ENCODE results near the gene XPO6. TPM values are rescaled to one million over a fixed set of nuclear protein-coding genes. Genes with fewer than 3 reads are reported as not detected.
A peak's percentile ranks its signal among the peaks of the same experiment; 100 is the strongest.

The XPO6 gene
- total and polyA plus RNA-seq, 4 donors, result 28.0 to 103 (median 86.8) TPM

- Histone ChIP-seq H3K36me3 (ENCODE audit: control insufficient read depth in 1 of 2, insufficient read depth in 2 of 2, low read length in 1 of 2) (peaks cover 8 to 40% of the 10 kb centered on the region in 2 donors), H3K27ac (ENCODE audit: low read depth in 1 of 2, low read length in 2 of 2) (no peak overlapping the region), H3K27me3 (ENCODE audit: control insufficient read depth in 1 of 2, insufficient read depth in 2 of 2, low read length in 1 of 2) (no peaks in the 10 kb centered on the region), H3K4me3 (ENCODE audit: low read length in 2 of 2) (no peak overlapping the region), H3K9me3 (ENCODE audit: control insufficient read depth, low read length) (no peaks in the 10 kb centered on the region), H3K4me1 (ENCODE audit: control insufficient read depth in 1 of 2, insufficient read depth in 2 of 2, low read length in 2 of 2) (no peaks in the 10 kb centered on the region)
- no peak for ATAC-seq (ENCODE audit: low FRiP score)
- intact Hi-C loops (cut with DNase I), result no loop called here
- 94 to 96% methylated on average over 16 of the region's 16 CpGs for WGBS, 2 donors
- peak in 1 of 2 donors; percentile 34 for DNase-seq
Observed at GRCh38 chr16:28104404-28104803, 107.4 kb downstream of the XPO6 start.

DNA sequence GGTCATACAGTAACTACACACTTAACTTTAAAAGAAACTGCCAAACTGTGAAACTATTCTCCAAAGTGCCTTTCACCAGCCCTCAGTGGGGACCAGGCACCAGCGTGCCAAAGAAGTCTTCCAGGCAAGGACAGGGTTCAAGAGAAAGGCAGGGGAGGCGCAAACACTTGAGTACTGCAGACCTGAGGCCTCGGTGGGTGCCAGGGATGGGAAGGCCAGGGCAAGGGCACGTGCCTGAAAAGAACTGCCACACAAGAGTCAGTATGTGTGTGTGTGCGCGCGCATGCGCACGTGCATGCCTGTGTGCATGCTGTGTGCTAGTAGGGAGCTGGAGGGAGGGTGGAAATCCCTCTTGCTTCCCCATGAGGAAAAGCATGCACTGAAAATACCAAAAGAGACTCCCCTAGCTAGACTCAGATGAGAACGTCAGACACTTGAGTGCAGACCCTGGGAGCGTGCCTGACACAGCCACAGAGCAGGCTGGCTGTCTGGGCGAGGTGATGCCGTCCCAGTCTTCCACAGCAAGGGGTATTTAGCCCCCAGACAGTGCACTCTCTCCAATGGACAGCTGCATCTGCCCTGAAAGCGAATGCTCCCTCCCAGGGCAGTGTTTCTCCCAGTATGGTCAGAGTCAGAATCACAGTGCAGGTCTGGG lies 108.1 kb downstream of the XPO6 start:
- Histone ChIP-seq H3K4me1 (ENCODE audit: control insufficient read depth in 1 of 2, insufficient read depth in 2 of 2, low read length in 2 of 2) (no peaks in the 10 kb centered on the region), H3K4me3 (ENCODE audit: low read length in 2 of 2) (no peak overlapping the region), H3K27ac (ENCODE audit: low read depth in 1 of 2, low read length in 2 of 2) (no peak overlapping the region), H3K9me3 (ENCODE audit: control insufficient read depth, low read length) (no peaks in the 10 kb centered on the region), H3K36me3 (ENCODE audit: control insufficient read depth in 1 of 2, insufficient read depth in 2 of 2, low read length in 1 of 2) (peaks cover 8 to 37% of the 10 kb centered on the region in 2 donors), H3K27me3 (ENCODE audit: control insufficient read depth in 1 of 2, insufficient read depth in 2 of 2, low read length in 1 of 2) (no peaks in the 10 kb centered on the region)
- 93 to 95% methylated on average over 14 of the region's 14 CpGs for WGBS, 2 donors
- DNase-seq (peak in 1 of 2 donors; percentile 21), ATAC-seq (ENCODE audit: low FRiP score) (no peak)
- intact Hi-C loops (cut with DNase I), result no loop called here

GRCh38 chr16:28101533-28101890 lies 110.3 kb downstream of the XPO6 start:
- intact Hi-C loops (cut with DNase I), result no loop called here
- WGBS, 2 donors, result 94 to 97% methylated on average over 6 of the region's 6 CpGs
- no peaks in the 10 kb centered on the region for H3K27me3 ChIP-seq (ENCODE audit: control insufficient read depth in 1 of 2, insufficient read depth in 2 of 2, low read length in 1 of 2)
- H3K9me3 ChIP-seq (ENCODE audit: control insufficient read depth, low read length), result no peaks in the 10 kb centered on the region
- H3K4me3 ChIP-seq (ENCODE audit: low read length in 2 of 2), result no peak overlapping the region
- no peak overlapping the region for H3K27ac ChIP-seq (ENCODE audit: low read depth in 1 of 2, low read length in 2 of 2)
- no peaks in the 10 kb centered on the region for H3K4me1 ChIP-seq (ENCODE audit: control insufficient read depth in 1 of 2, insufficient read depth in 2 of 2, low read length in 2 of 2)
- DNase-seq, result peak in 1 of 2 donors; percentile 37
- peaks cover 8 to 32% of the 10 kb centered on the region in 2 donors for H3K36me3 ChIP-seq (ENCODE audit: control insufficient read depth in 1 of 2, insufficient read depth in 2 of 2, low read length in 1 of 2)
- no peak for ATAC-seq (ENCODE audit: low FRiP score)

- DNase-seq (peak; percentile 17 to 55), ATAC-seq (ENCODE audit: low FRiP score) (no peak)
- peaks cover 8 to 28% of the 10 kb centered on the region in 2 donors for H3K36me3 ChIP-seq (ENCODE audit: control insufficient read depth in 1 of 2, insufficient read depth in 2 of 2, low read length in 1 of 2)
- intact Hi-C loops (cut with DNase I), result no loop called here
- 92 to 93% methylated on average over 14 of the region's 14 CpGs for WGBS, 2 donors
- no peaks in the 10 kb centered on the region for H3K4me1 ChIP-seq (ENCODE audit: control insufficient read depth in 1 of 2, insufficient read depth in 2 of 2, low read length in 2 of 2)
- H3K4me3 ChIP-seq (ENCODE audit: low read length in 2 of 2), result no peak overlapping the region
- no peaks in the 10 kb centered on the region for H3K9me3 ChIP-seq (ENCODE audit: control insufficient read depth, low read length)
- H3K27ac ChIP-seq (ENCODE audit: low read depth in 1 of 2, low read length in 2 of 2), result no peak overlapping the region
- H3K27me3 ChIP-seq (ENCODE audit: control insufficient read depth in 1 of 2, insufficient read depth in 2 of 2, low read length in 1 of 2), result no peaks in the 10 kb centered on the region
Observed at GRCh38 chr16:28100810-28101532, 110.8 kb downstream of the XPO6 start.

DNA sequence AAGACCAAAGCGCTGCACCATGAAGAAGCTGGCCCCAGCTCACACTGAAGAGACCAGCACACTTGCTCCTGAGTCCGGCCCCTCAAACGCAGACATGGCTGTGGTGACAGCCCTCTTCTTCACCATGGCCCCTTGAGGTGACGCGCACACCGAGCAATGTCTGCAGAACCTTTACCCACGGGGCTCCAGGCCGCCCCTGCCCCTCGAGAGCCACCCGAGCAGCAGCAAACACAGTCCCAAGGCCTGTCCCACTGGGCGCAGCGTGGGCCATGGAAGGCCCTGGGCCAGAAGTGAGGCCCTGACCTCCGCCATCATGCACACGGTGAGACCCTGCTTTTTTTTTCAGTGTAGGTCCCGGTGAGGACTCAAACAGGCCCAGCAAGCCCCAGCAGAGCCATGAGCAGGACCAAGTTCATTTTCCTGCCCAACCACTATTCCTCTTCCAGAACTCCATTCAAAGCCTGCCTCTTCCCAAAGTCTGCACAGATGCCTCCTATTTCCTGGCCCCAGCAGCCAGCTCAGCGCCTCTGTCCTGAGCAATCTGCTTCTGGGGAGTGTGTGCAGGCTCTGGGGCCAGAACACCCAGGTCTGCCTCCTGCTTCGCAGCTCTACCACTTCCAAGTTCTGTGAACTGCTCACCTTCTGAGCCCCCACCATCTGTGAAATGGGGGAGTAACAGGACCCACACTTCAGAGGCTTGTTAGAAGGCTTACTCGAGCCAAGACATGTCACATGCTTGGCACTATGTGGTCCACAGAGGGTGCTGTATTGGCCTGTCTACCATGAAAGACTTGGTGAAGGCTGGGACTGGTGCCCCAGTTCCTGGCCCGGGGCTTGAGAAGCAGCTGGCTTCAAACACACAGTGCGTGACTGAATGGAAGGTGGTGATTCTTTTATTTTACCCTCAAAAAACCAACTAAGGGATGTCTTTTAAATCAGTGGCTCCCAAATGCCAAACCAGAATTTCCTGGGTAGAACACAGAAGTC lies 112.5 kb downstream of the XPO6 start:
- Histone ChIP-seq H3K27ac (ENCODE audit: low read depth in 1 of 2, low read length in 2 of 2) (no peak overlapping the region), H3K4me3 (ENCODE audit: low read length in 2 of 2) (no peak overlapping the region), H3K27me3 (ENCODE audit: control insufficient read depth in 1 of 2, insufficient read depth in 2 of 2, low read length in 1 of 2) (no peaks in the 10 kb centered on the region), H3K4me1 (ENCODE audit: control insufficient read depth in 1 of 2, insufficient read depth in 2 of 2, low read length in 2 of 2) (no peaks in the 10 kb centered on the region), H3K9me3 (ENCODE audit: control insufficient read depth, low read length) (no peaks in the 10 kb centered on the region), H3K36me3 (ENCODE audit: control insufficient read depth in 1 of 2, insufficient read depth in 2 of 2, low read length in 1 of 2) (peaks cover 8 to 22% of the 10 kb centered on the region in 2 donors)
- 85 to 88% methylated on average over 20 of the region's 20 CpGs for WGBS, 2 donors
- DNase-seq, result peak in 1 of 2 donors; percentile 59
- ATAC-seq (ENCODE audit: low FRiP score), result no peak
- intact Hi-C loops (cut with DNase I), result no loop called here

- H3K4me3 ChIP-seq (ENCODE audit: low read length in 2 of 2), result no peak overlapping the region
- H3K4me1 ChIP-seq (ENCODE audit: control insufficient read depth in 1 of 2, insufficient read depth in 2 of 2, low read length in 2 of 2), result no peaks in the 10 kb centered on the region
- DNase-seq (peak; percentile 30 to 60), ATAC-seq (ENCODE audit: low FRiP score) (no peak)
- H3K27me3 ChIP-seq (ENCODE audit: control insufficient read depth in 1 of 2, insufficient read depth in 2 of 2, low read length in 1 of 2), result no peaks in the 10 kb centered on the region
- H3K36me3 ChIP-seq (ENCODE audit: control insufficient read depth in 1 of 2, insufficient read depth in 2 of 2, low read length in 1 of 2), result peaks cover 8 to 16% of the 10 kb centered on the region in 2 donors
- 81 to 86% methylated on average over 21 of the region's 21 CpGs for WGBS, 2 donors
- no peaks in the 10 kb centered on the region for H3K9me3 ChIP-seq (ENCODE audit: control insufficient read depth, low read length)
- intact Hi-C loops (cut with DNase I), result no loop called here
- H3K27ac ChIP-seq (ENCODE audit: low read depth in 1 of 2, low read length in 2 of 2), result no peak overlapping the region
Observed at GRCh38 chr16:28098171-28098958, 113.4 kb downstream of the XPO6 start.

- Histone ChIP-seq H3K36me3 (ENCODE audit: control insufficient read depth in 1 of 2, insufficient read depth in 2 of 2, low read length in 1 of 2) (peaks cover 4 to 13% of the 10 kb centered on the region in 2 donors), H3K4me3 (ENCODE audit: low read length in 2 of 2) (no peak overlapping the region), H3K4me1 (ENCODE audit: control insufficient read depth in 1 of 2, insufficient read depth in 2 of 2, low read length in 2 of 2) (no peaks in the 10 kb centered on the region), H3K9me3 (ENCODE audit: control insufficient read depth, low read length) (no peaks in the 10 kb centered on the region), H3K27ac (ENCODE audit: low read depth in 1 of 2, low read length in 2 of 2) (no peak overlapping the region), H3K27me3 (ENCODE audit: control insufficient read depth in 1 of 2, insufficient read depth in 2 of 2, low read length in 1 of 2) (no peaks in the 10 kb centered on the region)
- DNase-seq (peak; percentile 22 to 75), ATAC-seq (ENCODE audit: low FRiP score) (no peak)
- WGBS, 2 donors, result 79 to 81% methylated on average over 17 of the region's 17 CpGs
- intact Hi-C loops (cut with DNase I), result no loop called here
Observed at GRCh38 chr16:28096983-28097899, 114.5 kb downstream of the XPO6 start.
